ENCODE data around the gene MPG. TPM values are rescaled to one million over a fixed set of nuclear protein-coding genes. Genes with fewer than 3 reads are reported as not detected.
A peak's percentile ranks its signal among the peaks of the same experiment; 100 is the strongest.

MPG gene
- total and polyA plus RNA-seq, 2 donors (not counting 1 experiment from before 2014, with no cell fraction given): 59.6 to 66.4 TPM

DNA sequence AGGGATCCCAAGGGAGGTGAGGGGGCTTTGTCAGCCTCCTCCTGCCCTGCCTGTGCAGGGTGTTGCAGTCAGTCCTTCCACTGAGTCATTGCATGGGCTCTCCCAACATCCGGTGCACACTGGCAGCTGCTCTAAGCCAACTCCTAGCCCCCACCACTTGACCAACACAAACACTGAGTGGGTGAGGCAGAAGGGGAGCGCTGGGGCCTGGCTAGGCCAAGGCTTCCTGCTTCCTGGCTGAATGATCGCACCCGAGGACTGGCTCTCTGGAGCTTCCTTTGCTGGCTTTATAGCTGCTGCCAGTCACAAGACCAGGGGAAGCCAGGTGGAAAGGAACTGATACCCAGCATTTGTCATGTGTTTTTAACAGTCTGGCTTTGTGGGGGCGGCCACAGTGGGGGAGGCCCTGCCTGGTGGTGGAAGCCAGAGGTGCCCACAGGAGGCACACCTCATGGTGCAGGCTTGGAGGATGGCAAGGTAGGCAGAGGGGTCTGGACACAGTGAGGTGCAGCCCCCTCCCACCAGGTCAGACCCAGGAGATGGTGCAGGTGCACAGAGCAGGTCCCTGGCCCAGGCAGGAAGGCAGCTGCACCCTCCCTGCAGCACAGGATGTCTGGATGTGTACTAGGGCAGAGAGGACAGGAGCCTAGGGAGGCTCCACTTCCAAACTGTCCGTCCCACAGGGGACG, 6.8 kb downstream of the MPG start:
- 5% methylated on average over 6 of the region's 7 CpGs for WGBS (ENCODE audit: insufficient coverage)
- peak overlapping the region; percentile 80 for H3K4me3 Mint-ChIP-seq
- CTCF ChIA-PET: interaction anchor here (0.5 to 4.2 kb wide), 6 partner anchors 9 to 46 kb away, joined by 3 to 31 read pairs (median 5); partner anchors contain the start of gene RHBDF1

More for the DNA sequence above, 6.8 kb downstream of the MPG start:
- DNase-seq: peak; percentile 87
- peak overlapping the region; percentile 86 to 93 for H3K27ac ChIP-seq (ENCODE audit: low read length in 2 of 2)
- no peaks in the 10 kb centered on the region for H3K27me3 ChIP-seq (replicated peaks in 1 of 4; ENCODE audit: control extremely low read depth in 1 of 4, control insufficient read depth in 3 of 4, insufficient read depth in 4 of 4, low read length in 3 of 4)
- peak overlapping the region; percentile 46 for H2AFZ ChIP-seq (ENCODE audit: insufficient read depth, low read depth, low read length, poor library complexity, severe bottlenecking)
- H3K4me2 ChIP-seq (replicated peaks; ENCODE audit: low read depth, low read length, poor library complexity, severe bottlenecking): peak overlapping the region; percentile 67
- POLR2A ChIA-PET: interaction anchor here (0.8 to 1.7 kb wide), 3 partner anchors 11 to 46 kb away, joined by 3 to 9 read pairs (median 4); no protein-coding TSS in a partner anchor
- no peak for TF ChIP-seq EZH2 (IDR thresholded peaks at IDR 0.05; ENCODE audit: borderline replicate concordance, insufficient read depth, low read depth, low read length, poor library complexity, severe bottlenecking)
- TF ChIP-seq, protein P1, sequence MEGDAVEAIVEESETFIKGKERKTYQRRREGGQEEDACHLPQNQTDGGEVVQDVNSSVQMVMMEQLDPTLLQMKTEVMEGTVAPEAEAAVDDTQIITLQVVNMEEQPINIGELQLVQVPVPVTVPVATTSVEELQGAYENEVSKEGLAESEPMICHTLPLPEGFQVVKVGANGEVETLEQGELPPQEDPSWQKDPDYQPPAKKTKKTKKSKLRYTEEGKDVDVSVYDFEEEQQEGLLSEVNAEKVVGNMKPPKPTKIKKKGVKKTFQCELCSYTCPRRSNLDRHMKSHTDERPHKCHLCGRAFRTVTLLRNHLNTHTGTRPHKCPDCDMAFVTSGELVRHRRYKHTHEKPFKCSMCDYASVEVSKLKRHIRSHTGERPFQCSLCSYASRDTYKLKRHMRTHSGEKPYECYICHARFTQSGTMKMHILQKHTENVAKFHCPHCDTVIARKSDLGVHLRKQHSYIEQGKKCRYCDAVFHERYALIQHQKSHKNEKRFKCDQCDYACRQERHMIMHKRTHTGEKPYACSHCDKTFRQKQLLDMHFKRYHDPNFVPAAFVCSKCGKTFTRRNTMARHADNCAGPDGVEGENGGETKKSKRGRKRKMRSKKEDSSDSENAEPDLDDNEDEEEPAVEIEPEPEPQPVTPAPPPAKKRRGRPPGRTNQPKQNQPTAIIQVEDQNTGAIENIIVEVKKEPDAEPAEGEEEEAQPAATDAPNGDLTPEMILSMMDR (IDR thresholded peaks at IDR 0.05): no peak
- Mint-ChIP-seq H3K9me3 (ENCODE audit: insufficient read depth) (no peaks in the 10 kb centered on the region), H3K4me1 (peaks cover 26% of the 10 kb centered on the region), H3K27ac (peak overlapping the region; percentile 96), H3K27me3 (no peaks in the 10 kb centered on the region)
- H4K20me1 ChIP-seq (ENCODE audit: control insufficient read depth, insufficient read depth, low read length, poor library complexity, severe bottlenecking): peaks cover 9% of the 10 kb centered on the region
- no peaks in the 10 kb centered on the region for H3K9me3 ChIP-seq (ENCODE audit: control extremely low read depth in 1 of 3, control insufficient read depth in 2 of 3, insufficient read depth in 1 of 3, low read length in 2 of 3)
- peaks cover 0 to 46% of the 10 kb centered on the region in 2 experiments for H3K36me3 ChIP-seq (replicated peaks in 1 of 2; ENCODE audit: control extremely low read depth in 1 of 2, control insufficient read depth in 1 of 2, extremely low read depth in 1 of 2, insufficient read depth in 2 of 2, low read length in 1 of 2)
- intact Hi-C loops (cut with micrococcal nuclease): loop anchor here (1.0 kb wide), 1 partner anchor 20 kb away; no protein-coding TSS in a partner anchor
- H3K4me1 ChIP-seq (ENCODE audit: control insufficient read depth in 2 of 2, insufficient read depth in 2 of 2, low read length in 2 of 2): peaks cover 21 to 26% of the 10 kb centered on the region in 2 donors
- peak overlapping the region; percentile 12 for H3K9ac ChIP-seq (ENCODE audit: low read length)
- H3K79me2 ChIP-seq (ENCODE audit: control insufficient read depth, insufficient read depth, low read length): peaks cover 13% of the 10 kb centered on the region
- peak; percentile 80 for ATAC-seq (ENCODE audit: low read depth)
- H3K4me3 ChIP-seq (ENCODE audit: control extremely low read depth in 1 of 5, extremely low read depth in 1 of 5, insufficient read depth in 1 of 5, low read depth in 2 of 5, low read length in 4 of 5): no peak overlapping the region
